Measurements from ENCODE around the gene STT3B.

STT3B gene

DNA sequence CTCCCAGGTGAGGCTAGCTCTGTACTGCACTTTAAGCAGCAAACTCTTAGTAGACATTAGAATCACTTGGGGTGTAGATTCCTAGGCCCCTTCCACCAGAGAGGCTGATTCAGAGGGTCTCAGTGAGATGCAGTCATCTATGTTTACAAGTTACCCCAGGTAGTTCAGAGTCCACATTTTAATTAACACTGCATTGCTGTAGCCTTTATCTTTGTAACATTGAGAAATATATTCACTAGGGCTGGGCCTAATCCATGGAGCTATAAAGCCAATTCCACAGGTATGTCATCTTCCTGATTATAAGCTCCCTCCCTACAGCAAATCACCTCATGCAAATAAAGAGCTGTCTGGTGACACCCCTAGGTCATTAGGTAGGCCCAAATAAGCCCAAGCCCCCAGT lies 39.6 kb upstream of the STT3B start:
- TF ChIP-seq, protein P1, sequence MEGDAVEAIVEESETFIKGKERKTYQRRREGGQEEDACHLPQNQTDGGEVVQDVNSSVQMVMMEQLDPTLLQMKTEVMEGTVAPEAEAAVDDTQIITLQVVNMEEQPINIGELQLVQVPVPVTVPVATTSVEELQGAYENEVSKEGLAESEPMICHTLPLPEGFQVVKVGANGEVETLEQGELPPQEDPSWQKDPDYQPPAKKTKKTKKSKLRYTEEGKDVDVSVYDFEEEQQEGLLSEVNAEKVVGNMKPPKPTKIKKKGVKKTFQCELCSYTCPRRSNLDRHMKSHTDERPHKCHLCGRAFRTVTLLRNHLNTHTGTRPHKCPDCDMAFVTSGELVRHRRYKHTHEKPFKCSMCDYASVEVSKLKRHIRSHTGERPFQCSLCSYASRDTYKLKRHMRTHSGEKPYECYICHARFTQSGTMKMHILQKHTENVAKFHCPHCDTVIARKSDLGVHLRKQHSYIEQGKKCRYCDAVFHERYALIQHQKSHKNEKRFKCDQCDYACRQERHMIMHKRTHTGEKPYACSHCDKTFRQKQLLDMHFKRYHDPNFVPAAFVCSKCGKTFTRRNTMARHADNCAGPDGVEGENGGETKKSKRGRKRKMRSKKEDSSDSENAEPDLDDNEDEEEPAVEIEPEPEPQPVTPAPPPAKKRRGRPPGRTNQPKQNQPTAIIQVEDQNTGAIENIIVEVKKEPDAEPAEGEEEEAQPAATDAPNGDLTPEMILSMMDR (IDR thresholded peaks at IDR 0.05; ENCODE audit: low read depth, low read length) = no peak

DNA sequence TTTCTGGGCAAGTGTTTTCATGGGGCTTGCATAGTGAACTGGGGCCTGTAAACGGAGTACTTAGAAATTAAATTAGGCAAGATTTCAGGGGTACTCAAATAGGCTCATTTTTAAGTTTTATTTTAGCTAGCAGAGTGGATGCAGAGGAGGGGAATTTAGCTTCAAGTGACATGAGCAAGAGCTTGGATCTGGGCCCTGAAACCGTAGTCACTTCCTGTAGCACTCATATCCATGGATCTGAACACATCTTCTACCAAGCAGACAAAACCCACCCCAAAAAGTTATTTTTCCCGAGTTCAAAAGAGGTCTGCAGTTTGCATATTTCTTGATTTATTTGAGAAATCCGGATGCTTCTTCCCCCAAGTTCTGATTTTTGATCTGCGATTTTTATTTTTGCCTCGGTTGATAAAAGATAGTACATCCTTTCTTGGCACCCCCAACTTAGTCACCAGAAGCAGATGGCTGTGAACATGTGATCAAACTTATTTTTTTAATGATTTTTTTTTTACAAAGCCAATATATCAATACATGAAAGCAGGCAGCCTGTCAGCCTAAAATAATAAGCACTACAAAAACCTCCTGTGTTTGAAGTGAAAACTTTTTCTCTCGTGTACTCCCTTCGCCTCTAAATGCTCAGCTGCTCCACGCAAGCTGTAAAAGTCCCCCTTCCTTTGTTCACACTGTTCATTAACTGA lies 36.6 kb upstream of the STT3B start:
- TF ChIP-seq, protein P1 (IDR thresholded peaks at IDR 0.05; ENCODE audit: low read depth, low read length) = no peak
- no peak for DNase-seq (ENCODE audit: extremely low read depth, low read depth)

More for the DNA sequence above, 39.6 kb upstream of the STT3B start:
- no peak for DNase-seq (ENCODE audit: extremely low read depth, low read depth)

DNA sequence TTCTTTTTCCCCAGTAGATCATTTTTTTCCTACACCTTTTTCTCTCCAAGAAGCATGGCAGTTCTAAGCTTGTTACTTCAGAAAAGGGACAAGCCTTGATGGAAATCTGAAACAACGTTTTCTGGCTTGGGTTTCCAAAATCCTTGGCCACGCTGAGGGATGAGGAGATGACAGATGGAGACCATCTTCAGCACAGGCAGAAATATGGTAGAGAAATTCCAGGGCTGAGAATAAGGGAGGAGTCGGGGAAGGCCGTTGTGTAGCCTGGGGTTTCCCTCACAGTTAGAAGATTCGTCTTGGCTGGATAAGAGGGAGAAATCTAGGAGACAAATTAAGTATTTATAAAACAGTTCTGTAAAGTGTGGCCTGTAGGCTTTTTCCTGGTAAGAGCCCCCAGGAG lies 33.9 kb upstream of the STT3B start:
- TF ChIP-seq, protein P1 (IDR thresholded peaks at IDR 0.05; ENCODE audit: low read depth, low read length) = no peak
- no peak for DNase-seq (ENCODE audit: extremely low read depth, low read depth)

DNA sequence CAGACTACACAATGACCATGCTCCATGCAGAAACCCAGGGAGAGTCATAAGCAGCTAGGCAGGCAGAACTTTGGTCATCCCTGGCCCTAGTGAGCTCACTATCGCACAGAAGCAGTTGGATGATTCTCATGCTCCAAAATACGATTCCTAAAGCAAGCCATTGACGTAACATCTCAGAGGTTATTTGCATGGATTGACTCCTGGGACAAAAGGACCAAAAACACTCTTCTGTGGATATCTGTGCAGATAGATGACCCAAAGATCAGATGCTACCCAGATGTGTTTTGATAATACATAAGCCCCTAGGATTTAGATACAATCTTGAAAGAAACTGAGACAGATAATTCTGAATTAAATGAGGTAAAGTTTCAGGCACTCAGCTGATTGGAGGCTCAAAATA lies 33.4 kb upstream of the STT3B start:
- TF ChIP-seq, protein P1 (IDR thresholded peaks at IDR 0.05; ENCODE audit: low read depth, low read length) = no peak
- no peak for DNase-seq (ENCODE audit: extremely low read depth, low read depth)

DNA sequence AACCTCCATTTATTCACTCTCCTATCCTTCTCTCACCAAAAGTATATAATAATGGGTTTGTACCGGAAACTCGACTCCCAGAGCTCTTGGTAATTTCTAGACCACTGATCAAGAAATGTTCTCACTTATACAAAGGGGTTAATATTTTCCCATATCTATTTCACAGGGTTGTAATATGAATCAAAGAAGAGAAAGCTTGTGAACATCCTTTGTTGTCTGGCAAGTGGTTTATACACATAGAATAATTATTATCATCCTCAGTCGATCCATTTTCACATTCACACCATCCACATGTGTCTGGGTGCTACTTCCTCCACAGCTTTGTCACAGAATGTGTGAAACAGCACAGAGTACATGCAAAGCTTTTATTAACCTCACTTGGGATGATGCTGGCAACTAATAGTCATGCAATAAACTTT lies 29.9 kb upstream of the STT3B start:
- DNase-seq (ENCODE audit: extremely low read depth, low read depth) = no peak
- TF ChIP-seq, protein P1 (IDR thresholded peaks at IDR 0.05; ENCODE audit: low read depth, low read length) = no peak

DNA sequence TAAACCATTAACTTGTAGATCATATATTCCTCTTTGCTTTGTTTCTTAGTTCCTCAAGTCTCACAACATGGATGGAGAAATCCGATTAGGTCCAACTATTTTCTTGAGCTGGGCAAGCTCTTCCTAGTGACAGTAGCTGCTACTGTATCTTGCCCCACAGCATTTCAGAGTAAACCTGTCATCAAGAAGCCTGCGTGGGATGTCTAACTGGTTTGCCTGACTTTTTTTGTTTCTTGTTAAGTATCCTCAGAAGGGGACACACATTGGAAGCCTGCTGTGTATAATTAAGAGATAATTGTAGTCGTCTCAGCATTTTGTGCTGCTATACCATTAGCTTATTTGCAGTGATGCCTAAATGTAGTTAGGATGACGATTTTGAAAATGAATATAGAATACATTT lies 29.3 kb upstream of the STT3B start:
- no peak for DNase-seq (ENCODE audit: extremely low read depth, low read depth)
- TF ChIP-seq, protein P1 (IDR thresholded peaks at IDR 0.05; ENCODE audit: low read depth, low read length) = no peak

DNA sequence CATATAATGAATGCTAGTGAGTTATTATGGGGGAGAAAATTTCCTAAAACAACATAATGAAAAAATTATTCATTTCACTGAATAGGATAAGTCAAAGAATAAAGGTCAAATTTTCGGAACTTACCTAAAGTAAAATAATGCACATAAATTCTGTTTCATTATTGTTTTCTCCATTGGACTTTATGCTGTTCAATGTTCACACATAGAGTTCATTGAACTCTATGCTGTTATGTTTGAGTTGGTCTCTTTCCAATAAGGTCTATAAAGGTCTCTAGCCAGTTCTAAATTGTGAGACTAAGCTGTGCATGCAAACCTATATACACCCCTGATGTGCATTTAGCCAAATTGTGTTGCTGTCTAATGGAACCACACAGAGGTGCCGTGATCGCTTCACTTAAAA lies 28.5 kb upstream of the STT3B start:
- TF ChIP-seq, protein P1 (IDR thresholded peaks at IDR 0.05; ENCODE audit: low read depth, low read length) = no peak
- DNase-seq (ENCODE audit: extremely low read depth, low read depth) = no peak
